Renal cortical epithelial cell (primary cell): ENCODE results near the gene COL6A2. TPM values are rescaled to one million over a fixed set of nuclear protein-coding genes. Genes with fewer than 3 reads are reported as not detected.
"Not testable (repeated sequence)": the region's sequence is repeated elsewhere in the genome, so short reads cannot be mapped to it uniquely, and the experiment has no call there.

Source experiments
- DNase-seq: peaks from one replicate; pipeline ENCODE4 v3.0.0-alpha.2; 2011; ENCODE audit warnings: low read depth
- total RNA-seq: library from RNA; depleted of rRNA; stranded (reverse); fragments of >200 nt; gene quantifications from 2 replicates; pipeline ENCODE4 v1.2.3, GENCODE V29; 2014

COL6A2 gene
- total RNA-seq, 1 donor from 2014 or later, result 60.7 TPM

GRCh38 chr21:46172863-46173528 is 75.1 kb downstream of the COL6A2 start:
- no peak for DNase-seq

- DNase-seq, result no peak
These were observed 75.7 kb downstream of the COL6A2 start for GRCh38 chr21:46173573-46173972.

- not testable (repeated sequence) for DNase-seq
These were observed 78.7 kb downstream of the COL6A2 start for GRCh38 chr21:46176443-46177129.

GRCh38 chr21:46178961-46179360 is 81.0 kb downstream of the COL6A2 start:
- DNase-seq, result no peak

Other genes with a start within 250 kb of the COL6A2 start
- 52.1 and 53.2 TPM in 2 replicates for gene COL6A1, start 116.3 kb upstream of the COL6A2 start, total RNA-seq
- gene FTCD, start 57.5 kb downstream of the COL6A2 start, total RNA-seq, result 0.30 and 0.35 TPM in 2 replicates
- gene SPATC1L, start 86.3 kb downstream of the COL6A2 start, total RNA-seq, result 1.9 and 4.5 TPM in 2 replicates
- gene LSS, start 130.7 kb downstream of the COL6A2 start, total RNA-seq, result 34.2 and 80.6 TPM in 2 replicates
- gene MCM3AP, start 187.5 kb downstream of the COL6A2 start, total RNA-seq, result 39.4 and 81.7 TPM in 2 replicates
- gene YBEY, start 188.2 kb downstream of the COL6A2 start, total RNA-seq, result 3.1 and 9.0 TPM in 2 replicates
- gene C21orf58, start 225.8 kb downstream of the COL6A2 start, total RNA-seq, result 1.8 and 1.9 TPM in 2 replicates
- gene PCNT, start 226.0 kb downstream of the COL6A2 start, total RNA-seq, result 14.4 and 27.1 TPM in 2 replicates